ENCODE data around the gene PRAC2.
A peak's percentile ranks its signal among the peaks of the same experiment; 100 is the strongest.
"Not testable (repeated sequence)": the region's sequence is repeated elsewhere in the genome, so short reads cannot be mapped to it uniquely, and the experiment has no call there.

Gene PRAC2

GRCh38 chr17:48722915-48723422, at the start of gene PRAC2:
PRAC2 (plus strand) TSS chr17:48723185; CDS start chr17:48724411, 1,226 bp downstream.
- peak; percentile 34 for DNase-seq

- DNase-seq = no peak
Observed at GRCh38 chr17:48676963-48677558, 45.9 kb upstream of the PRAC2 start.

- DNase-seq = peak; percentile 67
Observed at GRCh38 chr17:48678141-48678971, 44.6 kb upstream of the PRAC2 start.

- no peak for DNase-seq
Observed at GRCh38 chr17:48679385-48680096, 43.4 kb upstream of the PRAC2 start.

GRCh38 chr17:48681609-48682008, 41.4 kb upstream of the PRAC2 start:
- DNase-seq = no peak

- no peak for DNase-seq
Observed at GRCh38 chr17:48690655-48691054, 32.3 kb upstream of the PRAC2 start.

- no peak for DNase-seq
Observed at GRCh38 chr17:48692049-48692448, 30.9 kb upstream of the PRAC2 start.

GRCh38 chr17:48693178-48693577, 29.8 kb upstream of the PRAC2 start:
- no peak for DNase-seq

GRCh38 chr17:48701864-48702532, 21.0 kb upstream of the PRAC2 start:
- DNase-seq = no peak

GRCh38 chr17:48704361-48705248, 18.4 kb upstream of the PRAC2 start:
- no peak for DNase-seq

GRCh38 chr17:48711128-48711527, 11.9 kb upstream of the PRAC2 start:
- DNase-seq = no peak

GRCh38 chr17:48715496-48716399, 7.2 kb upstream of the PRAC2 start:
- DNase-seq = peak; percentile 63

GRCh38 chr17:48716549-48716948, 6.4 kb upstream of the PRAC2 start:
- not testable (repeated sequence) for DNase-seq

- DNase-seq = no peak
Observed at GRCh38 chr17:48717367-48718226, 5.4 kb upstream of the PRAC2 start.

- no peak for DNase-seq
Observed at GRCh38 chr17:48718227-48718760, 4.7 kb upstream of the PRAC2 start.

- DNase-seq = no peak
Observed at GRCh38 chr17:48718761-48719641, 4.0 kb upstream of the PRAC2 start.

- peak; percentile 25 for DNase-seq
Observed at GRCh38 chr17:48719642-48720265, 3.2 kb upstream of the PRAC2 start.

Measured in NCI-H510A (cell line).